Activated CD4-positive, alpha-beta T cell treated with anti-CD3 and anti-CD28 coated beads for 1 hour (primary cell): ENCODE data around the gene ADGRV1.
"Not testable (repeated sequence)": the region's sequence is repeated elsewhere in the genome, so short reads cannot be mapped to it uniquely, and the experiment has no call there.

Source experiments
- DNase-seq: peaks from one replicate; pipeline ENCODE4 v3.0.0-alpha.2; 2020

Gene ADGRV1

GRCh38 chr5:91048073-91048472 is 489.5 kb downstream of the ADGRV1 start:
- DNase-seq = no peak

- DNase-seq = no peak
Observed at GRCh38 chr5:91049112-91049511, 490.5 kb downstream of the ADGRV1 start.

GRCh38 chr5:91049800-91050199 is 491.2 kb downstream of the ADGRV1 start:
- DNase-seq = no peak

GRCh38 chr5:91052411-91052810 is 493.8 kb downstream of the ADGRV1 start:
- not testable (repeated sequence) for DNase-seq

GRCh38 chr5:91052977-91053740 is 494.6 kb downstream of the ADGRV1 start:
- DNase-seq = no peak

GRCh38 chr5:91053741-91054025 is 495.1 kb downstream of the ADGRV1 start:
- no peak for DNase-seq

GRCh38 chr5:91058155-91058554 is 499.6 kb downstream of the ADGRV1 start:
- no peak for DNase-seq

- no peak for DNase-seq
Observed at GRCh38 chr5:91058575-91058974, 500.0 kb downstream of the ADGRV1 start.

- no peak for DNase-seq
Observed at GRCh38 chr5:91059409-91059808, 500.8 kb downstream of the ADGRV1 start.

- DNase-seq = no peak
Observed at GRCh38 chr5:91061094-91061493, 502.5 kb downstream of the ADGRV1 start.

GRCh38 chr5:91061946-91062562 is 503.5 kb downstream of the ADGRV1 start:
- no peak for DNase-seq

- not testable (repeated sequence) for DNase-seq
Observed at GRCh38 chr5:91063098-91063690, 504.6 kb downstream of the ADGRV1 start.

- no peak for DNase-seq
Observed at GRCh38 chr5:91065496-91065895, 506.9 kb downstream of the ADGRV1 start.

GRCh38 chr5:91069364-91069763 is 510.8 kb downstream of the ADGRV1 start:
- DNase-seq = no peak

- DNase-seq = no peak
Observed at GRCh38 chr5:91070761-91071550, 512.4 kb downstream of the ADGRV1 start.

GRCh38 chr5:91072881-91073280 is 514.3 kb downstream of the ADGRV1 start:
- DNase-seq = no peak

GRCh38 chr5:91074615-91075014 is 516.0 kb downstream of the ADGRV1 start:
- DNase-seq = no peak

GRCh38 chr5:91076138-91076537 is 517.5 kb downstream of the ADGRV1 start:
- no peak for DNase-seq

GRCh38 chr5:91077623-91078022 is 519.0 kb downstream of the ADGRV1 start:
- DNase-seq = no peak

GRCh38 chr5:91079037-91079436 is 520.4 kb downstream of the ADGRV1 start:
- DNase-seq = no peak

- DNase-seq = no peak
Observed at GRCh38 chr5:91089758-91090157, 531.2 kb downstream of the ADGRV1 start.

GRCh38 chr5:91090995-91091394 is 532.4 kb downstream of the ADGRV1 start:
- DNase-seq = no peak

- no peak for DNase-seq
Observed at GRCh38 chr5:91091471-91092234, 533.1 kb downstream of the ADGRV1 start.
